ENCODE data around the gene ITGAD. TPM values are rescaled to one million over a fixed set of nuclear protein-coding genes. Genes with fewer than 3 reads are reported as not detected.

The ITGAD gene
- total RNA-seq, 1 experiment from 2014 or later = not detected

GRCh38 chr16:31380201-31380600, 12.9 kb upstream of the ITGAD start (continued):
- TF ChIP-seq ATF6 (CRISPR knock-in tag; IDR thresholded peaks at IDR 0.05) (no peak), NFATC4 (CRISPR knock-in tag; IDR thresholded peaks at IDR 0.05) (no peak), SMAD3 (CRISPR knock-in tag; IDR thresholded peaks at IDR 0.05; ENCODE audit: borderline replicate concordance) (no peak)

GRCh38 chr16:31382485-31383161, 10.5 kb upstream of the ITGAD start:
- Mint-ChIP-seq H3K9me3 (peaks cover 9% of the 10 kb centered on the region), H3K27ac (peak overlapping the region; percentile 44), H3K4me3 (peak overlapping the region; percentile 31), H3K27me3 (ENCODE audit: low read depth) (peaks cover 4% of the 10 kb centered on the region; the same call in 1 of the 2 replicates), H3K36me3 (no peaks in the 10 kb centered on the region), H3K4me1 (peaks cover 8% of the 10 kb centered on the region)
- ATAC-seq (peak; percentile 94), DNase-seq (ENCODE audit: low spot score) (peak; percentile 83)
- POLR2A ChIA-PET = interaction anchor here (0.6 to 1.0 kb wide), 3 partner anchors 44 to 261 kb away, joined by 3 read pairs; no protein-coding TSS in a partner anchor
- CTCF ChIA-PET = interaction anchor here (0.5 to 2.5 kb wide), 50 partner anchors 8 to 1009 kb away, joined by 3 to 41 read pairs (median 4); partner anchors contain the start of genes ARMC5, COX6A2, HSD3B7 and ITGAD
- no peak for TF ChIP-seq GTF2I (CRISPR knock-in tag; conservative IDR thresholded peaks at IDR 0.05)
- TF ChIP-seq CTCF (IDR thresholded peaks at IDR 0.05) = peak; percentile 62
- TF ChIP-seq HMGXB4 (CRISPR knock-in tag; IDR thresholded peaks at IDR 0.05) = 0 out of 2 replicates have a peak, but pooled peaks have one; percentile 23

- H3K9me3 Mint-ChIP-seq = peaks cover 9% of the 10 kb centered on the region
- no peak for TF ChIP-seq CREB1 (CRISPR knock-in tag; IDR thresholded peaks at IDR 0.05)
- no peak overlapping the region for H3K27ac Mint-ChIP-seq
- peaks cover 8% of the 10 kb centered on the region for H3K4me1 Mint-ChIP-seq
- ChIA-PET POLR2A (interaction anchor here (1.1 kb wide), 1 partner anchor 119 kb away, joined by 3 read pairs; no protein-coding TSS in a partner anchor), CTCF (interaction anchor here (1.1 to 2.5 kb wide), 5 partner anchors 9 to 75 kb away, joined by 3 to 6 read pairs (median 3); partner anchors contain the start of gene ZNF843)
- H3K4me3 Mint-ChIP-seq = no peak overlapping the region
- DNase-seq (ENCODE audit: low spot score) (no peak), ATAC-seq (no peak)
- no peaks in the 10 kb centered on the region for H3K36me3 Mint-ChIP-seq
- peaks cover 4% of the 10 kb centered on the region; the same call in 1 of the 2 replicates for H3K27me3 Mint-ChIP-seq (ENCODE audit: low read depth)
Observed at GRCh38 chr16:31385680-31386079, 7.5 kb upstream of the ITGAD start.

GRCh38 chr16:31386157-31386984, 6.8 kb upstream of the ITGAD start:
- peaks cover 4% of the 10 kb centered on the region; the same call in 1 of the 2 replicates for H3K27me3 Mint-ChIP-seq (ENCODE audit: low read depth)
- H3K36me3 Mint-ChIP-seq = no peaks in the 10 kb centered on the region
- ATAC-seq (peak; percentile 52; the same call in 1 of the 2 replicates), DNase-seq (ENCODE audit: low spot score) (no peak)
- H3K9me3 Mint-ChIP-seq = peaks cover 9% of the 10 kb centered on the region
- no peak for TF ChIP-seq ZBTB21 (CRISPR knock-in tag; IDR thresholded peaks at IDR 0.05; ENCODE audit: borderline replicate concordance)
- ChIA-PET CTCF (interaction anchor here (1.1 to 2.5 kb wide), 5 partner anchors 9 to 74 kb away, joined by 3 to 6 read pairs (median 3); partner anchors contain the start of gene ZNF843), POLR2A (interaction anchor here (0.6 to 1.1 kb wide), 2 partner anchors 54 to 120 kb away, joined by 3 read pairs; no protein-coding TSS in a partner anchor)
- no peak overlapping the region for H3K4me3 Mint-ChIP-seq
- H3K27ac Mint-ChIP-seq = no peak overlapping the region
- H3K4me1 Mint-ChIP-seq = peaks cover 8% of the 10 kb centered on the region
